Peyer's patch (tissue), 4 donors: ENCODE results near the gene GGTLC2.

ENCODE experiments used
- POLR2A ChIP-seq, 2 donors: fragments of 450-650 bp; IDR thresholded peaks; one replicate each; pipeline ENCODE4 v1.5.1; 2017; ENCODE audit warnings: antibody characterized with exemption in 2 of 2, mild to moderate bottlenecking in 2 of 2, moderate library complexity in 2 of 2
- TF ChIP-seq, protein P1 (sequence below), 6 experiments: fragments of 450-650 bp in 4 of 6; fragments of 200-600 bp in 2 of 6; sonication (generic) in 1 of 6; IDR thresholded peaks; one replicate each; pipeline ENCODE4 v1.5.1; 2017 to 2019; ENCODE audit warnings: antibody characterized with exemption in 6 of 6, mild to moderate bottlenecking in 3 of 6, moderate library complexity in 1 of 6

DNA sequence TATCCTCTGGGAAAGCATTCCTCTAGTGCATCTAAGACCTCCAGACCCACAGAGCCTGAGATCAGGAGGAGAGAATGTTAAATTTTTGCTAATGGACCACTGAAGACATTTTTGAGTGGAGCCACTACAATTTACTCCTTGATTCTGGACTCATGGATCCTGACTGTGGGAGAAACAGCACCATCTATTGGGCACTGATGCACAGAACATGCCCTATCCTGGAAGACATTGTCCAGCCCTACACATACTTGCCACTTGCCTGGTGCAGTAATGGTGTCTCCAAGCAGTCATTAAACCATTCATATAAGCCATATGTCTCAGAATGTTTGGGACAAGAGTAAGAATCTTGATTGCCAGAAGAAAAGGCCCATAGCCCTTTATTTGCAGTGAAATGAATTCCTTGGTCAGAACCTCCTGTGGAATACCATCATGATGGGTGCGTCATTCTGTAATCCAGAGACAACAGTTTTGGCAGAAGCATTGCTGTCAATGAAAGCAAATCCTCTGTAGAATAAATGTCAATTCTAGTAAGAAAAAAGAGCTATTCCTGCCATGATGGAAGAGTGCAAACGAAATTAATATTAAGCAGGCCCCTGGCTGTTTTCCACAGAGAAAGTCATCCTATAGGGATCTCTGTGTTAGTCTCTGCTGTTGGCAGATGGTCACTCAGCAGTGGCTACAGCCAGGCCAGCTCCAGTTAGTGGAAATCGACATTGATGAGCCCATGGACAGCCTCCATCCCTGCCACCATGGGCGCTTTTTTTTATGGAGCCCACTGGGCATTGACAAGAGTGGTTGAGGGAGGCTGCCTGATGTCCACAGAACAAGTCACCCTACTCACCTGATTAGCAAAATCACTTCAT lies 43.5 kb downstream of the GGTLC2 start:
- TF ChIP-seq, protein P1, sequence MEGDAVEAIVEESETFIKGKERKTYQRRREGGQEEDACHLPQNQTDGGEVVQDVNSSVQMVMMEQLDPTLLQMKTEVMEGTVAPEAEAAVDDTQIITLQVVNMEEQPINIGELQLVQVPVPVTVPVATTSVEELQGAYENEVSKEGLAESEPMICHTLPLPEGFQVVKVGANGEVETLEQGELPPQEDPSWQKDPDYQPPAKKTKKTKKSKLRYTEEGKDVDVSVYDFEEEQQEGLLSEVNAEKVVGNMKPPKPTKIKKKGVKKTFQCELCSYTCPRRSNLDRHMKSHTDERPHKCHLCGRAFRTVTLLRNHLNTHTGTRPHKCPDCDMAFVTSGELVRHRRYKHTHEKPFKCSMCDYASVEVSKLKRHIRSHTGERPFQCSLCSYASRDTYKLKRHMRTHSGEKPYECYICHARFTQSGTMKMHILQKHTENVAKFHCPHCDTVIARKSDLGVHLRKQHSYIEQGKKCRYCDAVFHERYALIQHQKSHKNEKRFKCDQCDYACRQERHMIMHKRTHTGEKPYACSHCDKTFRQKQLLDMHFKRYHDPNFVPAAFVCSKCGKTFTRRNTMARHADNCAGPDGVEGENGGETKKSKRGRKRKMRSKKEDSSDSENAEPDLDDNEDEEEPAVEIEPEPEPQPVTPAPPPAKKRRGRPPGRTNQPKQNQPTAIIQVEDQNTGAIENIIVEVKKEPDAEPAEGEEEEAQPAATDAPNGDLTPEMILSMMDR (IDR thresholded peaks at IDR 0.05), result peak; percentile 41 to 75 (median 60)
- TF ChIP-seq POLR2A (IDR thresholded peaks at IDR 0.05), result no peak
